ENCODE measurements around the gene PPP1R16B.
A peak's percentile ranks its signal among the peaks of the same experiment; 100 is the strongest.
"Not testable (repeated sequence)": the region's sequence is repeated elsewhere in the genome, so short reads cannot be mapped to it uniquely, and the experiment has no call there.

Gene PPP1R16B

DNA sequence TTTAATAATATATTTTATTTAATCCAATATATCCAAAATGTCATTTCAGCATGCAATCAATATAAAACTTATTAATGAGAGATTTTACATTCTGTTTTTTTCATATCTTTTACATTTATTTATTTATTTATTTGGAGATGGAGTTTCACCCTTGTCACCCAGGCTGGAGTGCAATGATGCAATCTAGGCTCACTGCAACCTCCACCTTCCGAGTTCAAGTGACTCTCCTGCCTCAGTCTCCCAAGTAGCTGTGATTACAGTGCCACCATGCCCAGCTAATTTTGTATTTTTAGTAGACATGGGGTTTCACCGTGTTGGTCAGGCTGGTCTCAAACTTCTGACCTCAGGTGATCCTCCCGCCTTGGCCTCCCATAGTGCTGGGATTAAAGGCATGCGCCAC lies 54.4 kb downstream of the PPP1R16B start:
- H3K18ac ChIP-seq (ENCODE audit: low read length); H2BK15ac ChIP-seq (ENCODE audit: low read length); H2AK5ac ChIP-seq (ENCODE audit: low read depth, low read length); H3K4me3 ChIP-seq (ENCODE audit: low read length in 2 of 2); H3K4me2 ChIP-seq (ENCODE audit: insufficient read depth, low read length, poor library complexity, severe bottlenecking); H4K91ac ChIP-seq (ENCODE audit: low read depth, low read length, poor library complexity); H3K79me1 ChIP-seq (ENCODE audit: low read depth, low read length); H2BK120ac ChIP-seq (ENCODE audit: low read depth, low read length); H3K23ac ChIP-seq (ENCODE audit: low read depth, low read length, poor library complexity); H3K9ac ChIP-seq (ENCODE audit: low read depth, low read length, poor library complexity); H3K4me1 ChIP-seq (ENCODE audit: control insufficient read depth in 2 of 2, insufficient read depth in 1 of 2, low read depth in 1 of 2, low read length in 2 of 2); H2AFZ ChIP-seq (ENCODE audit: low read length); H3K36me3 ChIP-seq (replicated peaks in 1 of 2; ENCODE audit: control insufficient read depth in 2 of 2, insufficient read depth in 2 of 2, low read length in 2 of 2); H2BK12ac ChIP-seq (ENCODE audit: low read length); H3K4ac ChIP-seq (ENCODE audit: low read length); H3K27me3 ChIP-seq (ENCODE audit: control insufficient read depth in 3 of 3, insufficient read depth in 3 of 3, low read depth in 1 of 3, low read length in 3 of 3); H3K27ac ChIP-seq (replicated peaks; ENCODE audit: low read length); DNase-seq (ENCODE audit: low spot score); H3K9me3 ChIP-seq (replicated peaks in 1 of 2; ENCODE audit: control insufficient read depth in 2 of 2, insufficient read depth in 1 of 2, low read depth in 1 of 2, low read length in 2 of 2); H2BK5ac ChIP-seq (ENCODE audit: low read length); H3K14ac ChIP-seq (ENCODE audit: low read length); H4K8ac ChIP-seq (ENCODE audit: low read depth, low read length): not testable (repeated sequence)
- WGBS, 2 donors (ENCODE audit: extremely low coverage in 2 of 2, insufficient read length in 2 of 2, insufficient replicate concordance in 1 of 2), result no CpG with 5 or more reads among the region's 4 CpGs

DNA sequence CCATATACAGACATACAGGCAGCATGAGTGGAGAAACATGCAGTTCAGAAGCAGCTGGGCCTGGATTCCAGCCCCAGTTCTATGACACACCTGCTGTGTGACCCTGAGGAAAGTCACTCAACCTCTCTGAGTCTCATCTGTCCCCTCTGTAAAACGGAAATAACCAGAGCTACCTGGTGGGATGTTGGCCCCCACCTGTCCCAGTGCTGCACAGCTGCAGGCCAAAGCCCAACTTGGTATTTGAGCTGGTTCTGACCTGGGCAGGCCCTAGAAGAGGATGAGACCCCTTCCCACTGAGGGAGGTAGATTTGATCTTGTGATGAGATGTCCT lies 55.5 kb downstream of the PPP1R16B start:
- Histone ChIP-seq H2AK5ac (ENCODE audit: low read depth, low read length) (no peak overlapping the region), H3K9ac (ENCODE audit: low read depth, low read length, poor library complexity) (no peak overlapping the region), H2BK15ac (ENCODE audit: low read length) (no peak overlapping the region), H4K91ac (ENCODE audit: low read depth, low read length, poor library complexity) (no peak overlapping the region), H3K9me3 (replicated peaks in 1 of 2; ENCODE audit: control insufficient read depth in 2 of 2, insufficient read depth in 1 of 2, low read depth in 1 of 2, low read length in 2 of 2) (no peaks in the 10 kb centered on the region), H4K8ac (ENCODE audit: low read depth, low read length) (no peak overlapping the region), H2BK5ac (ENCODE audit: low read length) (no peak overlapping the region), H3K4me2 (ENCODE audit: insufficient read depth, low read length, poor library complexity, severe bottlenecking) (no peak overlapping the region), H3K18ac (ENCODE audit: low read length) (no peak overlapping the region), H3K4me1 (ENCODE audit: control insufficient read depth in 2 of 2, insufficient read depth in 1 of 2, low read depth in 1 of 2, low read length in 2 of 2) (no peaks in the 10 kb centered on the region), H2BK12ac (ENCODE audit: low read length) (no peak overlapping the region), H3K27me3 (ENCODE audit: control insufficient read depth in 3 of 3, insufficient read depth in 3 of 3, low read depth in 1 of 3, low read length in 3 of 3) (no peaks in the 10 kb centered on the region), H2BK120ac (ENCODE audit: low read depth, low read length) (no peak overlapping the region), H3K23ac (ENCODE audit: low read depth, low read length, poor library complexity) (no peak overlapping the region), H3K36me3 (replicated peaks in 1 of 2; ENCODE audit: control insufficient read depth in 2 of 2, insufficient read depth in 2 of 2, low read length in 2 of 2) (no peaks in the 10 kb centered on the region), H3K14ac (ENCODE audit: low read length) (no peak overlapping the region), H3K79me1 (ENCODE audit: low read depth, low read length) (no peaks in the 10 kb centered on the region), H2AFZ (ENCODE audit: low read length) (no peak overlapping the region), H3K4ac (ENCODE audit: low read length) (no peak overlapping the region), H3K27ac (replicated peaks; ENCODE audit: low read length) (no peak overlapping the region), H3K4me3 (ENCODE audit: low read length in 2 of 2) (peak overlapping the region in 1 of 2 donors; percentile 37)
- DNase-seq (ENCODE audit: low spot score), result no peak
- WGBS, 2 donors (ENCODE audit: extremely low coverage in 2 of 2, insufficient read length in 2 of 2, insufficient replicate concordance in 1 of 2), result no CpG with 5 or more reads among the region's 1 CpG

DNA sequence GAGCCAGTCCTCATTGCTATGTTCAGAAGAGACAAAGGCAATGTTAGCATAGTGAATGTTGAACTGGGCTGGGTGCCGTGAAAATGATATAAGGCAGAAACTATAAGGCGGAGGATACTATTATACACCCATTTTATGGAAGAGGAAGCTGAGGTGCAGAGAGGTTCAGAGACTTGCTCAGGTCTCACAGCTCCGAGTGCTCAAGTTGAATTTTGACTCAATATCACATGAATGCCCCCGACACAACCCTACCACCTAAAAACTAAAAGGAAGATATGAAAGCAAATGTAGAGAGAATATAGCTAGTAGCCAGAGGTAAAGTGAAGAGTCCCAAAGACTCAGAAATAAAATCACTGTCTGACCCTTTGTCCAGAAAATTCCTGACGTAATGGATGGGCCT lies 56.7 kb downstream of the PPP1R16B start:
- Histone ChIP-seq H3K9me3 (replicated peaks in 1 of 2; ENCODE audit: control insufficient read depth in 2 of 2, insufficient read depth in 1 of 2, low read depth in 1 of 2, low read length in 2 of 2) (no peaks in the 10 kb centered on the region), H2BK15ac (ENCODE audit: low read length) (no peak overlapping the region), H3K4me1 (ENCODE audit: control insufficient read depth in 2 of 2, insufficient read depth in 1 of 2, low read depth in 1 of 2, low read length in 2 of 2) (no peaks in the 10 kb centered on the region), H3K14ac (ENCODE audit: low read length) (peak overlapping the region; percentile 66), H3K27me3 (ENCODE audit: control insufficient read depth in 3 of 3, insufficient read depth in 3 of 3, low read depth in 1 of 3, low read length in 3 of 3) (no peaks in the 10 kb centered on the region), H2BK5ac (ENCODE audit: low read length) (no peak overlapping the region), H4K8ac (ENCODE audit: low read depth, low read length) (no peak overlapping the region), H3K79me1 (ENCODE audit: low read depth, low read length) (no peaks in the 10 kb centered on the region), H3K27ac (replicated peaks; ENCODE audit: low read length) (no peak overlapping the region), H2AFZ (ENCODE audit: low read length) (no peak overlapping the region), H2AK5ac (ENCODE audit: low read depth, low read length) (no peak overlapping the region), H3K4ac (ENCODE audit: low read length) (no peak overlapping the region), H3K4me3 (ENCODE audit: low read length in 2 of 2) (no peak overlapping the region), H4K91ac (ENCODE audit: low read depth, low read length, poor library complexity) (no peak overlapping the region), H2BK120ac (ENCODE audit: low read depth, low read length) (no peak overlapping the region), H3K36me3 (replicated peaks in 1 of 2; ENCODE audit: control insufficient read depth in 2 of 2, insufficient read depth in 2 of 2, low read length in 2 of 2) (no peaks in the 10 kb centered on the region), H3K9ac (ENCODE audit: low read depth, low read length, poor library complexity) (no peak overlapping the region), H2BK12ac (ENCODE audit: low read length) (no peak overlapping the region), H3K18ac (ENCODE audit: low read length) (no peak overlapping the region), H3K4me2 (ENCODE audit: insufficient read depth, low read length, poor library complexity, severe bottlenecking) (no peak overlapping the region), H3K23ac (ENCODE audit: low read depth, low read length, poor library complexity) (no peak overlapping the region)
- DNase-seq (ENCODE audit: low spot score), result no peak
- no CpG with 5 or more reads among the region's 5 CpGs for WGBS, 2 donors (ENCODE audit: extremely low coverage in 2 of 2, insufficient read length in 2 of 2, insufficient replicate concordance in 1 of 2)

DNA sequence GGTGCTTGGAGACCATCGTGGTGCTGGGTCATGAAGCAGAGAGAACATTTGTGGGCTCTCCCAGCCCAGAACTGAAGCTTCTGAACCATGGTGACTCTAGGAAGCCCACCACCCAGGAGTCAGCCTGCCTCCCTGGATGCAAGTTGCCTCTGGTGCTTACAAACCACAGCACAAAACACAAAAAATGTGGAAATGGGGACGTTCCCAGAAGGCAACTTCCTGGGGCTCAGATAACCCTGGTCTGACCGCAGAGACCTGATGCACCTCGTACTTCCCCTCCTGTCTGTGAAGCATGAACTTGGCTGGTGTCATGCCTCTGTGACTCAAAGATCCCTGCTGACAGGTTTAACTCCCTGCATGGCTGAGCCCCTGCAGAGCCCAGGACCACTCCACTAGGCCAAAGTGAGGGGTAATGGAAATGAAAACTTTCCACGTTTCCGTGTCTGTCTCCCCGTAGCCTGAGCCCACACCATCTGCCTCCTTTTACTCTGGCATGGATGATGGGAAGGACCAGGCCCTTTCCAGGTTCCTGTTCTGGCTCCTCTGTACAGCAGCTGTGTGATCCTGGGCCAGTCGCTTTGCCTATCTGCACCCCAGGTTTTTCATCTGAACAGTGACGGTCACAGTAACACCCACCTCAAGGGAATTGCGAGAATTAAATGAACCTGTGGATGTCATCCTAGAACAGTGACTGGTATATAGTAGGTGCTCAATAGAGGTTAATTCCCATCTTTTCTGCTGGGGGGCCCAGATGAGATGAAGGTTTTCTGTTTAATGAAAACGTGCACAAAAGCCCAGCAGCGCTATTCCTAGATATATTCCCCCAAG lies 57.7 kb downstream of the PPP1R16B start:
- no peaks in the 10 kb centered on the region for H3K79me1 ChIP-seq (ENCODE audit: low read depth, low read length)
- no peak overlapping the region for H4K8ac ChIP-seq (ENCODE audit: low read depth, low read length)
- no peak overlapping the region for H2BK120ac ChIP-seq (ENCODE audit: low read depth, low read length)
- H3K18ac ChIP-seq (ENCODE audit: low read length), result no peak overlapping the region
- no peak overlapping the region for H3K27ac ChIP-seq (replicated peaks; ENCODE audit: low read length)
- H3K4me2 ChIP-seq (ENCODE audit: insufficient read depth, low read length, poor library complexity, severe bottlenecking), result no peak overlapping the region
- H3K27me3 ChIP-seq (ENCODE audit: control insufficient read depth in 3 of 3, insufficient read depth in 3 of 3, low read depth in 1 of 3, low read length in 3 of 3), result no peaks in the 10 kb centered on the region
- peaks cover 0 to 2% of the 10 kb centered on the region in 2 donors for H3K9me3 ChIP-seq (replicated peaks in 1 of 2; ENCODE audit: control insufficient read depth in 2 of 2, insufficient read depth in 1 of 2, low read depth in 1 of 2, low read length in 2 of 2)
- H3K36me3 ChIP-seq (replicated peaks in 1 of 2; ENCODE audit: control insufficient read depth in 2 of 2, insufficient read depth in 2 of 2, low read length in 2 of 2), result no peaks in the 10 kb centered on the region
- no peak overlapping the region for H3K9ac ChIP-seq (ENCODE audit: low read depth, low read length, poor library complexity)
- no peak overlapping the region for H3K4ac ChIP-seq (ENCODE audit: low read length)
- no peak overlapping the region for H4K91ac ChIP-seq (ENCODE audit: low read depth, low read length, poor library complexity)
- no peak overlapping the region for H2BK5ac ChIP-seq (ENCODE audit: low read length)
- no peak overlapping the region for H2AFZ ChIP-seq (ENCODE audit: low read length)
- no peak overlapping the region for H2BK12ac ChIP-seq (ENCODE audit: low read length)
- DNase-seq (ENCODE audit: low spot score), result no peak
- H3K4me1 ChIP-seq (ENCODE audit: control insufficient read depth in 2 of 2, insufficient read depth in 1 of 2, low read depth in 1 of 2, low read length in 2 of 2), result no peaks in the 10 kb centered on the region
- H2AK5ac ChIP-seq (ENCODE audit: low read depth, low read length), result no peak overlapping the region
- no peak overlapping the region for H2BK15ac ChIP-seq (ENCODE audit: low read length)
- H3K4me3 ChIP-seq (ENCODE audit: low read length in 2 of 2), result no peak overlapping the region
- H3K23ac ChIP-seq (ENCODE audit: low read depth, low read length, poor library complexity), result no peak overlapping the region
- no peak overlapping the region for H3K14ac ChIP-seq (ENCODE audit: low read length)
- no CpG with 5 or more reads among the region's 12 CpGs for WGBS, 2 donors (ENCODE audit: extremely low coverage in 2 of 2, insufficient read length in 2 of 2, insufficient replicate concordance in 1 of 2)

Data from neuronal stem cell (in vitro differentiated cells).